GM10266 (cell line): ENCODE data around the gene MYO9A.

ENCODE experiments used
- DNase-seq: peaks from one replicate; pipeline ENCODE4 v3.0.0; 2012; ENCODE audit errors: extremely low spot score
- CTCF ChIP-seq: IDR thresholded peaks from 2 replicates; pipeline ENCODE4 v1.5.1; 2012; ENCODE audit warnings: mild to moderate bottlenecking, low read depth; ENCODE audit not compliant: control insufficient read depth, insufficient read depth; ENCODE audit errors: missing control alignments

Gene MYO9A

GRCh38 chr15:71782422-71783165, 335.4 kb downstream of the MYO9A start:
- TF ChIP-seq CTCF, result no peak
- DNase-seq, result no peak

- TF ChIP-seq CTCF, result no peak
- DNase-seq, result no peak
Measured at GRCh38 chr15:71781965-71782265, 336.0 kb downstream of the MYO9A start.

GRCh38 chr15:71781179-71781964, 336.6 kb downstream of the MYO9A start:
- peak; percentile 73 for DNase-seq
- TF ChIP-seq CTCF, result no peak

- peak; percentile 67 for DNase-seq
- peak; percentile 74 for TF ChIP-seq CTCF
Measured at GRCh38 chr15:71780115-71780976, 337.6 kb downstream of the MYO9A start.

GRCh38 chr15:71779073-71779797, 338.7 kb downstream of the MYO9A start:
- no peak for DNase-seq
- TF ChIP-seq CTCF, result no peak

- no peak for TF ChIP-seq CTCF
- no peak for DNase-seq
Measured at GRCh38 chr15:71777216-71777943, 340.6 kb downstream of the MYO9A start.
